Pons (tissue), 1 donor: ENCODE measurements around the gene RHBDF2.

ENCODE experiments used
- DNase-seq: peaks from one replicate; pipeline ENCODE4 v3.0.0-alpha.2; 2016; ENCODE audit warnings: low spot score

RHBDF2 gene

DNA sequence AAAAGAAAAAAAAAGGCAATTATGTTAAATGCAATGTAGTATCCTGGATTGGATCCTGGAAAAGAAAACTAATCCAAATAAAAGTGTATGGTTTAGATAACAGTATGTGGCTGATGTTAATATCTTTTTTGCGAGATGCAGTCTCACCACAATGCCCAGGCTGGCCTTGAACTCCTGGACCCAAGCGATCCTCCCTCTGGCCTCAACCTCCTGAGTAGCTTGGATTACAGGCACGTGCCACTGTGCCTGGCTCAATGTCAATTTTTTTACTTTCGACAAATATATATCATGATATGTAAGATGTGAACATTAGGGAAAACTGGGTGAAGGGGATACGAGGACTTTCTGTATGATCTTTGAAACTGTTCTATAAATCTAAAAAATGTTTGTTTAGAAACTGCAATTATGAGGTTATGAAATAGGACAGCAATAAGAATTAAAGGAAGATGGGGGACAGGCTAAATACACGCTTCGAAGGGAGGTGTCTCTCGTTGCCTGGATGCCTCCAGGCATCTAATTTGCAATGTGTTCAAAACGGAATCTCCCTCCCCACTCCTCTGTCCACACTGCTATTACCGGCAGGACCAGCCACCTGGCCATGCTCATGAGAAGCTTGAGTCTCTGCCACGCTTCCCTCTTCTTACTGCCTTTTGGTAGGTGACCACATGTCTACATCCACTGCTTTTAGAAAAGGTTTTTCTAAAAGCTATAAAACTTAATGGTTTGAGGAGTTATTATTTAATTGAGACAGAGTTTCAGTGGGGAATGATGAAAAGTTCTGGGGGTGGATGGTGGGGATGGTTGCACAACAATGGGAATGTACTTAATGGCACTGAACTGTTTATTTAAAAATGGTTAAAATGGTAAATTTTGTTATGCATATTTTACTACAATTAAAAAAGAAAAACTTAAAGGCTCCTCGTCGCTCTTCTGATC, 63.5 kb downstream of the RHBDF2 start:
- no peak for DNase-seq

DNA sequence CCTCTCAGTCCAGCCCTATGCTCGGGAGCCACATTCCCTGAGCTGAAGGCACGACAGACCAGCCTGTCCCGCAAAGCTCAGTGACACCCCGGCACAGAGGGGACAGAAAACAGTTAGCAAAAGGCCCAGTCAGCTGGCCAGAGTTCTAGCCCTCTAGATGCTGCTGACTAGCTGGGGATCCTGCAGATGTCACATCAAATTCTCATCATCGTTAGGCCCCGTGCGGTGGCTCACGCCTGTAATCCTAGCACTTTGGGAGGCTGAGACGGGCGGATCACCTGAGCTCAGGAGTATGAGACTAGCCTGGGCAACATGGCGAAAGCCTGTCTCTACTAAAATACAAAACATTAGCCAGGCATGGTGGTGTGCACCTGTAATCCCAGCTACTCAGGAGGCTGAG, 65.5 kb downstream of the RHBDF2 start:
- DNase-seq: no peak

DNA sequence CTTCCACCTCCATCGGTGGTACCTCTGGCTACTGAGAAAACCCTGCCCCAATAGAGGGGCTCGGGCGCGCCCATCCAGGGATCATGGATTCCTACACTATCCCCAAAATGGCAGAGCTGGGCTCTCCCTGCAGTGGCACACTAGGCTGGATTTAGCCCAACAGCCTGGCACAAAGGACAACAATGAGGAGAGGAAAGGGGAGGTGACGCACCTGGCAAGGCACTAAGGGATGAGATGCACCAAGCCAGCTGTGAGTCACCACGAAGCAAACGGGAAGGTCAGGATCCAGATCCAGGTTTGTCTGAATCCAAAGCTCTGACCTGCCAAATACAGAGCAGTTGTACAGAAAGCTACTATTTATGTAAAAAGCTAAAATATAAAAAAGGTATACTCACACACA, 66.4 kb downstream of the RHBDF2 start:
- no peak for DNase-seq

DNA sequence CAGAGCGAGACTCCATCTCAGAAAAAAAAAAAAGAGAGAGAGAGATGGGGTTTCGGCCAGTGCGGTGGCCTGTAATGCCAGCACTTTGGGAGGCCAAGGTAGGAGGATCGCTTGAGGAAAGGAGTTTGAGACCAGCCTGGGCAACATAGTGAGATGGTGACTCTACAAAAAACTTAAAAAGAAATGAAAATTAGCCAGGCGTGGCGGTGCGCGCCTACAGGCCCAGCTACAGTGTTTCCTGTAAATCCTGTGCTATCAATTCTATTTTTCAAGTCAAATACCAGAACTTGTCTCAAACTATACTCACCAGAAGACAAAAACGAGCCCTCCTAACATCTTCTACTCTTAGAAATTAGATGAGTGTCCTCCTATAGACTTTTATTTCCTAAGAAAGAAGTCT, 67.5 kb downstream of the RHBDF2 start:
- DNase-seq: no peak

DNA sequence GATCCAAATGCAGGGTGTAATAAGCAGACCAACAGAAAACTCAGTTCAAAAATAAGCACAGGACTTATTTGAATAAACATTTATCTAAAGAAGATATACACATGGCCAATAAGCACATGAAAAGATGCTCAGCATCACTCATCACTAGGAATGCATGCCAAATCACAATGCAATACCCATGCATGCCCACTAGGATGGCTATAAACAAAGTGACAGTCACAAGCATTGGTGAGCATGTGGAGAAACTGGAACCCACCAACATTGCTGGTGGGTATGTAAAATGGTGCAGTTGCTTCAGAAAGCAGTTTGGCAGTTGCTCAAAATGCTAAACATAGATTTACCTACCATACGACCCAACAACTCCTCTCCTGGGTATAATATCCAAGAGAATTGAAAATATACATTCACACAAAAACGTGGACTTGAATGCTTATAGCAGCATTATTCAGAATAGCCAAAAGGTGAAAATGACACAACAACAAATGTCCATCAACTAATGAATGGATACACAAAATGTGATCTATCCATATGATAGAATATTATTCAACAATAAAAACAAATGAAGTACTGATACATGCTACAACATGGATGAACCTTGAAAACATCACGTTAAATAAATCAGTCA, 68.4 kb downstream of the RHBDF2 start:
- no peak for DNase-seq

DNA sequence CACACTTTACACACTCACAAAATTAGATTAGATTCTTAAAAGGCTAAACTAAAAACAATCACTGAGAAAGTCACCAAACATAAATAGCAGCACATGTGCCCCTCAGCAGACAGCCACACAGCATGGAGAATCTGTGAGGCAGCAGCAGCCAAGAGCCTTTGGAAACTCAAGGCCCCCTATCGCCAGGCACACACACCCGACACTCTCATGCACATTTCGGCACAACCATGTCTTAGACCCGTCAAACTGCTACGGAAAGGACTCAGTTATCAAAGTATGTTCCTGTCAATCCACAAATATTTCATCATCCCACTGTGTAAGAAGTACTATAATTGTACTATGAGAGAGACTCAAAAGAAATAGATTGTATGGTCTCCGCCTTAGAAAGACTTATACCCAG, 69.2 kb downstream of the RHBDF2 start:
- no peak for DNase-seq

DNA sequence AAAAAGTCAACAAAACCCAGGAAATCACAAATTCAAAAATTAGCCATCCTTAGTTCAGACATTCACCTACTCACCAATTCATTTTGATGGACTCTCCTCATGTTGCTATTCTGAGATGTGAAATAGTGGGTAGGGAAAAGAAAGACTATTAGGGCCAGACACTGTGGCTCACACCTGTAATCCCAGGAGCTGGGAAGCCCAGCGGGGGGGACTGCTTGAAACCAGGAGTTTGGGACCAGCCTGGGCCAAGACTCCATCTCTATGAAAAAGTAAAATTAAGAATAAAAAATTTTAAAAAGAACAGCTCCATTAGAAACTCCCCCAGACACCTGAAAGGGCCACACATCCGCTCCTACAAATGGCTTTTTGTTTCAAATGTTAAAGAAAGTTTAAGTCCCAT, 69.7 kb downstream of the RHBDF2 start:
- no peak for DNase-seq

DNA sequence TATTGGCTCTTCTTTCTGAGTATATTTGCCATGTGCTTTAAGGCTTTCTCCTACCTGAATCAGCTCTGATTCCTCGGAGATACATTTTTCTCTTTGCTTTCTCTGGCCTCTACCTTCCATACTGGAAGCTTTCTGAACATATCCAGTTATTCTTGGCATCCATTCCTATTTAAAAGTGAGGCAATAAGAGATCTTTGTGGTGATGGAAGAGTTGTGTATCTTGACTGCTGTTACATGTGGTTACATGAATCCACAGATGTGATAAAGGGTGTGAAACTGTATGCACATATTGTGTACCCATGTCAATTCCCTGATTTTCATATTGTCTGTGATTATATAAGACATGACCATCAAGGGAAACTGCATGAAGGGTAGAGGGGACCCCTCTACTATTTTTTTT, 72.7 kb downstream of the RHBDF2 start:
- DNase-seq: no peak

DNA sequence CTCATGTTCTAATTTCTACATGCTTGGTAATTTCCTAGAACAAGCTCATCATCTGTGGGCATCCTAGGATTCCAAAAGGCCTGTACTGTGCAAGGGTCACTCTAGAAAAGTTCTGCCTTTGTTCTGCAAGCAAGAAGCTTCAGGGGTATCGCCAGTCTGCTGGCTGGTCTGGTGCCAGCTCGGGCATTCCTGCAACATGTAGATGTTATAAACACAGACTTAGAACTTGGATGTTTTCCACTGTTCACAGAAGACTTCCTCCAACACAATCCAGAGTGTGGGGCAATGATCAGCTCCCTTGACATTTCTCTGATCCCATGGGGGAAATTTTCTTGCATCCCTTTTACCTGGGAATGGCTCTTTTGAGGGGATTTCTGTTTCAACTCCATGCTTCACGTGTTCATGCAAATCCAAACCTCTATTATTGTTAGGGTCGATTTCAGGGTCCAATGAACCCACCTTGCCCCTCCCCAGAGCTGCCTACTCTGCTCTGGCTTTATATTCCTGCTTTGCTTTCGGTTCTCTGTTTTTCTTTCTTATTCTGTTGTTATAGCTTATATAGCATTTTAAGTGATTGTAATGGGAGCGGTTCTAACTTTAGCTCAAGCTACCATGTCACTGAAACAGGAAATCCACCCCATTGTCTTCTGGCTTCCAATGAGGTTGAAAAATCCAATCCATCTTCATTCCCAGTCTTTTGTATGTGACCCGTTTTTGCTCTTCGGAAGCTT, 73.6 kb downstream of the RHBDF2 start:
- no peak for DNase-seq

DNA sequence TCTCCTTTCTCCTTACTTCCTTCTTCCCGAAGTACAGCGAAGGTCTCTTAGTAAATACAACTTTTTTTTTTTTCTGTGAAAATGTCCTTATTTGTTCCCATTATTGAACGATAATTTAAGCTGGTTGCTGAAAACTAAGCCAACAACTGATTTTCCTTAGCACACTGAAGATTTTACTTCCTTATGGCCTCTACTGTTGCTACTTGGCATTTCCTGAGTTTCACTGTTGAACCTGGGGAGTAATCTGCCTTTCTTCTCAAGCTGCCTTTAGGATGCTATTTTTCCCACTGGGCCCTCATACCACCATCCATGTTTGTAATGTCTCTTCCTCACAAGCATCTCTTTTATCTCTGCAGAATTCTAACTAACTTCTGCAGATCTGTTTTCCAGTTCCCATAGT, 74.4 kb downstream of the RHBDF2 start:
- no peak for DNase-seq

DNA sequence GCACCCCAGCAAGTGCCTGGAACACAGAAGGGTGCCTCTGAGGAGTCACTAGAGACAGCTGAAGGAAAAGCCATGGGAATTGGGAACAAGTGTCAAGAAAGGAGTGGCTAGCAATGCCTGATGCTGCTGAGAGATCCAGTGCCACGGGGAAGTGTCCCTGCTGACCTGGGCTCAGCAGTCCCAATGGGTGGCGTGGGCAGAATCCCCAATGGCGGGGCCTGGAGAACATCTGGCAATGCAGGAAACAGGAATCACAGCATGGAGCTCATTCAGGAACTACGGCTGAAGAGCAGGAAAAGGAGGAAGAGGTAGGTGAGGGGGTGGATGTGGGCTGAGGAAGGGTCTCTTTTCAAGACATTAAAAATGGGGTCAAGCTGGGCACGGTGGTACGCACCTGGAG, 78.4 kb downstream of the RHBDF2 start:
- no peak for DNase-seq

DNA sequence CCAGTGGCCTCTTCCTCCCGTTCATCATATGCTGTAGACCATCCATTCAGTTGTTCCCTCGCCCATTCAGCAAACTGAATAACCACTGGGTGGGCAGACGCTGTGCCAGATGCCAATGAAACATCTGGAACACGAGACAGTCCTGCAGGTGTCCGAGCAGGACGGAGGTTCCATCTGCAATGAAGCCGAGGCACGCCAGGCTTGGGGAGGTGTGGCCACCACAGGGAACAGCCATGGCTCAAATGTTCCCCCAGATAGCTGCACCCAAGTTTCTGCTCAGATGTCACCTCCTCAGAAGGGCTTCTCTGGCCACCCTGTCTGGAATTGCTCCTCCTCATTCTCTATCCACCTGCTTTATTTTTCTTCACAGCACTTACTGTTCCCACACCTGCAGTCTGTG, 78.8 kb downstream of the RHBDF2 start:
- no peak for DNase-seq

DNA sequence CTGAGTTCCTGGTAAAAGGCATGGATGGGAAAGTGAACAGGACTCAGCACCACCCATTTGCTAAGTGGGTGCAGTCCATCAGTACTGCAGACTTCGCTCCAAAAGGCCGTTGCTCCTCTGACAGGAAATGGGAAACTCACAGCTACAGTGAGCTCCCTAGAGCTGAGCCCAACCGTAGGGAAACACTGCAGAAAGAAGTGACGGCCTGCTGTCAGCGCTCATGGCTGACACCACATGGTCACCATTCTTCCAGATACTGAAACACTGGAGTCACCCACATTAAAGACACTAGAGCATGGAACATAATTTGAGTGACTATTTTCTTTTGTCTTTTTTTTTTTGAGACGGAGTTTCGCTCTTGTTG, 80.2 kb downstream of the RHBDF2 start:
- peak; percentile 49 for DNase-seq
